Psoas muscle (tissue), 8 donors: Measurements from ENCODE around the gene GATA1. TPM values are rescaled to one million over a fixed set of nuclear protein-coding genes. Genes with fewer than 3 reads are reported as not detected.

Source experiments
- ATAC-seq, 4 donors: fragments of 200-7000 bp; cut with Tn5 transposase; one replicate each; pipeline ENCODE4 v1.9.1; 2020; ENCODE audit warnings: moderate library complexity in 3 of 4, mild to moderate bottlenecking in 2 of 4
- DNase-seq, 2 donors: peaks; one replicate each; pipeline ENCODE4 v3.0.0-alpha.2; 2020
- H3K27ac ChIP-seq: fragments of 200-600 bp; one replicate; pipeline ENCODE4 v1.8.0; 2022
- H3K27me3 ChIP-seq, 3 donors: fragments of 200-600 bp in 1 of 3; one replicate each; pipeline versions ENCODE4 v1.6.1 to v1.8.0; 2013 to 2022; ENCODE audit warnings: low read length in 2 of 3, mild to moderate bottlenecking in 2 of 3, moderate library complexity in 1 of 3; ENCODE audit not compliant: insufficient read depth in 3 of 3
- H3K36me3 ChIP-seq, 2 donors: fragments of 200-600 bp in 1 of 2; one replicate each; pipeline versions ENCODE4 v1.6.1 to v1.8.0; 2013 to 2022; ENCODE audit warnings: low read depth in 1 of 2, mild to moderate bottlenecking in 1 of 2, moderate library complexity in 1 of 2; ENCODE audit not compliant: insufficient read depth in 1 of 2
- H3K4me1 ChIP-seq: fragments of 200-600 bp; one replicate; pipeline ENCODE4 v1.8.0; 2022
- H3K4me3 ChIP-seq: fragments of 200-600 bp; one replicate; pipeline ENCODE4 v1.8.0; 2022; ENCODE audit warnings: mild to moderate bottlenecking
- H3K9me3 ChIP-seq: fragments of 200-600 bp; one replicate; pipeline ENCODE4 v1.8.0; 2022
- CTCF ChIP-seq: fragments of 200-600 bp; IDR thresholded peaks from one replicate; pipeline ENCODE4 v1.8.0; 2022; ENCODE audit warnings: antibody characterized with exemption
- WGBS, 3 donors: extraction: QIAGEN DNeasy Blood & Tissue Kit; methylation state at CpG; one replicate each; pipeline versions ENCODE4 v1.1.6 to v1.1.7; 2013; 5-methylcytosine and 5-hydroxymethylcytosine counted together
- intact Hi-C, 2 donors: fragments of 100-400 bp; cut with DNase I; formaldehyde crosslinking; loops; one replicate each; pipeline versions ENCODE4 v1.11.0 to v1.14.2; 2022
- polyA plus RNA-seq, 3 donors: library from polyadenylated mRNA; stranded (reverse); fragments of 200-250 nt; gene quantifications; one replicate each; pipeline ENCODE4 v1.2.3, GENCODE V29; 2013
- total RNA-seq, 4 donors: library from RNA; stranded (reverse); fragmentation: NEBNext Ultra II Directional in 2 of 4; extraction: Animal tissue kit (Norgen Biotek cat#: 25700) in 2 of 4; gene quantifications; one replicate each; pipeline versions ENCODE4 v1.2.1 to v1.2.4, GENCODE V29; 2021 to 2023
- donor health status: healthy with polysubstance abuse.
- donor health status: DM: no; HTN: no; CAD: no; lungs with moderate emphysema.
- donor health status: Bipolar disorder and iron deficiency.
- donor health status: healthy.
- donor health status: DM: yes; HTN: yes; CAD: no.
- donor health status: DM: no; HTN: no; CAD: no.
- donor health status: DM: no; HTN: no; CAD: no.
- donor health status: DM: yes; HTN: yes; CAD: no.

Gene GATA1
- total and polyA plus RNA-seq, 7 donors, result 0.03 to 0.17 (median 0.04) TPM; not detected in 4

DNA sequence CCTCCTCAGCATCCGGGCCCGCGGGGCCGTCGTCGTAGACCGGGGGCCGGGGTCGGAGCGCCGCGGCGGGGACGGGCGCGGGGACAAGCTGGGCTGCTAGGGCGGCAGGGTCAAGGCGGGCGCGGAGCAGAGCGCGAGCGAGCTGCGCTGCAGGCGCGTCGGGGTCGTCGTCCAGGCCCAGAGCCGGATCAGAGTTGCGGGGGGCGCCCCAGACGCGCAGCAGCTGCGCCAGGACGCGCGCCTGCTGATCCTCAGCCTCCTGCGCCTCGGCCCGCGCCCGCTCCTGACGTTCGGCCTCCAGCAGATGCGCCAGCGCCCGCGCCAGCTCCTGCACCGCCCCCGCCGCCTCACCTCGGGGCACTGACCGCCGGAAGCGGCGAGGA, 45.5 kb downstream of the GATA1 start:
- TF ChIP-seq CTCF, result no peak
- ATAC-seq, result no peak
- peaks cover 0 to 60% (median 5%) of the 10 kb centered on the region in 3 donors for H3K27me3 ChIP-seq
- no peaks in the 10 kb centered on the region for H3K4me1 ChIP-seq
- intact Hi-C loops, result no loop called here
- WGBS, 3 donors, result 2 to 36% methylated on average over 44 to 46 of the region's 57 CpGs; no CpG with 5 or more reads in 1 of the 3 donors
- no peaks in the 10 kb centered on the region for H3K9me3 ChIP-seq
- no peak overlapping the region for H3K27ac ChIP-seq
- no peak overlapping the region for H3K4me3 ChIP-seq
- no peak for DNase-seq
- no peaks in the 10 kb centered on the region for H3K36me3 ChIP-seq

DNA sequence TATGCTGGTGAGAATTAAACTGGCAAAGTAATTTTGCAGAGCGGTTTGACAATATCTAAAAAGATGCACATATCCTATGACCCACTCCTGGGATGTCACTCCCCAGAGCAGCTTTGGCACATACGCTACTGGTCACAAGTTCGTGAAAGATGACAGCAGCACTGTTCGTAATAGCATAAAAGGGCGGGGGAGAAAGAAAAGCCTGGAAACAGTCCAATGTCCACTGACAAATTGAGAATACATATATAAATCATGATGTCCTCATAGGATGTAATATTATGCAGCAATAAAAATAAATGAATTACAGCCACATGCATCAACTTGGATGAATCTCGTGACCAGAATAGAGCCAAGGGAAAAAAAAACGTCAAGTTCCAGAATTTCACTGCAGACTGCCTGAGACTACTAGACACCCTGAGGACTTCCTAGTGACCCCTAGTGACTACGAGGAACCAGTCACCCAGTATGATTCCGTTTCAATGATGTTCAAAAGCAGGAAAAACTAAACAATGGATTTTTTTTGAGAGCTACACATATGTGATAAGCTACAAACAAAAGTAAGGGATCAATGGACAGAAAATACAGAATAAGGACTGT, 47.2 kb downstream of the GATA1 start:
- ATAC-seq (no peak), DNase-seq (no peak)
- Histone ChIP-seq H3K27me3 (peaks cover 0 to 66% (median 5%) of the 10 kb centered on the region in 3 donors), H3K4me3 (no peak overlapping the region), H3K9me3 (no peaks in the 10 kb centered on the region), H3K27ac (no peak overlapping the region), H3K36me3 (no peaks in the 10 kb centered on the region), H3K4me1 (no peaks in the 10 kb centered on the region)
- intact Hi-C loops, result no loop called here
- TF ChIP-seq CTCF, result no peak
- WGBS, 3 donors, result 29 to 46% (median 34%) methylated on average over 9 of the region's 9 CpGs

GRCh38 chrX:48834383-48834709, 48.0 kb downstream of the GATA1 start:
- no peak overlapping the region for H3K4me3 ChIP-seq
- peaks cover 0 to 61% (median 5%) of the 10 kb centered on the region in 3 donors for H3K27me3 ChIP-seq
- intact Hi-C loops, result no loop called here
- H3K27ac ChIP-seq, result no peak overlapping the region
- H3K4me1 ChIP-seq, result no peaks in the 10 kb centered on the region
- no peaks in the 10 kb centered on the region for H3K9me3 ChIP-seq
- ATAC-seq (no peak), DNase-seq (no peak)
- TF ChIP-seq CTCF, result no peak
- no peaks in the 10 kb centered on the region for H3K36me3 ChIP-seq
- WGBS, 3 donors, result 3 to 28% (median 7%) methylated on average over 7 of the region's 7 CpGs

DNA sequence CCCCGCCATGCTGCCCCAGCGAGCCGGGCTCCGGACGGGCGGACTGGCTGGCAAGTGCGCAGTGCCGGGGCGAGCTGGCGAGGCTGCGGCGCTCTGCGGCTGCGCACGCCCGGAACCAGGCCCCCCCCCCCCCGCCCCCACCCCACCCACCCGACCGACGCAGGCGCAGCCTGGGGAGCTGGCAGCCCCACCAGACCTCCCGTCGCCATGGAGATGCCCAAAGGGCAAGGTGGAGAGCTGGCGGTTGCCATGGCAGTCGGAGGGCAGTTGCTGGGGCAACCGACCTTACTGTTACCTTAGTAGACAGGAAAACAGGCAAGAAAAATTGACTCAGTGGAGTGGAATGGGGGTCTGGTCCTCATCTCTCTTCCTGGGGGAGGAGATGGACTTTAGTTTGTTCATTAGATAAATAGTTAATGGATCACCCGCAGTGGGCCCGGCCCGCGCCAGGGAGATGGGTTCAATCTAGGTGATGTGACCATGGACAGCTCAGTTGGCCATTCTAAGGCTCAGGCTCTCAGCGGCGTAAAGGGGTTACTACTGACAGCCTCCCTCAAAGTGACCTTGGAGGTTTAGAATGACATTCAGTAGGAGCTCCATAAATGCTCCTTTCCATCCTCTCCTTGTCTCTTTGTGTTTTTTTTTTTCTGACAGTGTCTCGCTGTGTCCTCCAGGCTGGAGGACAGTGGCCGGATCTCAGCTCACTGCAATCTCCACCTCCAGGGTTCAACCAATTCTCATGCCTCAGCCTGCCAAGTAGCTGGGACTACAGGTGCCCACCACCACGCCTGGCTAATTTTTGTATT, 49.3 kb downstream of the GATA1 start, which contains the start of gene PCSK1N:
TSS of gene PCSK1N (minus strand) at position 87 of the 806 bp plus-strand sequence. CDS start at position 9, 78 bp downstream.
- no peak for DNase-seq
- WGBS, 3 donors, result 14 to 40% (median 37%) methylated on average over 13 to 35 of the region's 35 CpGs
- Histone ChIP-seq H3K27me3 (peaks cover 0 to 51% (median 5%) of the 10 kb centered on the region in 3 donors), H3K36me3 (no peaks in the 10 kb centered on the region), H3K27ac (no peak within 1 kb of the TSS), H3K9me3 (no peaks in the 10 kb centered on the region), H3K4me3 (no peak within 1 kb of the TSS), H3K4me1 (no peaks in the 10 kb centered on the region)
- ATAC-seq, result no peak
- intact Hi-C loops, result no loop called here
- TF ChIP-seq CTCF, result no peak
